ENCODE measurements around the gene NELL1. TPM values are rescaled to one million over a fixed set of nuclear protein-coding genes. Genes with fewer than 3 reads are reported as not detected.

NELL1 gene
- total and polyA plus RNA-seq, 2 experiments from 2014 or later, result 1.6 TPM; not detected in 1

DNA sequence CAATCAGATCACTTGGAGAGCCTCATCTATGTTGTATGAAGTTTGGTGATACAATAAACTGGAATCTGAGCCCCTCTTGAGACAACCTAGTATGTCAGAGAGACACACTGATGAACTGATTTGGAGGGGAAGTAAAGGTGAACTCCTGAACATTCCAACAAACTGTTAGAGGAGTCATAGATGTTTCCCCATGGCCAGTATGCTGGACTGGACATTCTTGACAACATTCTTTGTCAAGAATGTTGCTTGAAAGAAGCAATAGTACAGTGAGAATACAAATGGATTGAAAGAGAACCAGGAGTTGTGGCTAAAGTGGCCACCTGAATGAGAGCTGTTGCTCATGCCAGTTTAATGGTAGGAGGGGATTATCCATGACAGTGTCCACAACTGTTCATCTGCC, 588.1 kb downstream of the NELL1 start (continued):
- TF ChIP-seq NANOG (IDR thresholded peaks at IDR 0.05; ENCODE audit: borderline replicate concordance), result no peak
- TF ChIP-seq CREB1 (CRISPR knock-in tag; IDR thresholded peaks at IDR 0.05; ENCODE audit: low read depth), result no peak
- no peak for TF ChIP-seq REST (IDR thresholded peaks at IDR 0.05; ENCODE audit: unreplicated experiment)
- no peak for TF ChIP-seq STAT1 (IDR thresholded peaks at IDR 0.05; ENCODE audit: unreplicated experiment)
- TF ChIP-seq JUNB (IDR thresholded peaks at IDR 0.05; ENCODE audit: unreplicated experiment), result no peak

- no peaks in the 10 kb centered on the region for H4K20me1 ChIP-seq (replicated peaks; ENCODE audit: insufficient read depth)
- no peaks in the 10 kb centered on the region for H3K79me2 ChIP-seq (replicated peaks; ENCODE audit: insufficient read depth)
- ATAC-seq, result no peak
- Mint-ChIP-seq H3K36me3 (ENCODE audit: low read depth) (no peaks in the 10 kb centered on the region; the same call in 2 of the 3 replicates), H3K9me3 (no peaks in the 10 kb centered on the region), H3K27me3 (ENCODE audit: insufficient read depth, low read depth, poor library complexity) (no peaks in the 10 kb centered on the region), H3K4me1 (peaks cover 10% of the 10 kb centered on the region), H3K4me3 (no peak overlapping the region), H3K27ac (no peak overlapping the region)
- H3K9me2 ChIP-seq (ENCODE audit: insufficient read depth), result peaks cover 5% of the 10 kb centered on the region; the same call in 1 of the 2 replicates
- no peak for DNase-seq (ENCODE audit: low spot score)
- H3F3A ChIP-seq (replicated peaks; ENCODE audit: low read depth), result no peaks in the 10 kb centered on the region
- no peak overlapping the region for H3K4me3 ChIP-seq
- H3K27me3 ChIP-seq (ENCODE audit: insufficient read depth), result no peaks in the 10 kb centered on the region
- no peak overlapping the region for H3K4me2 ChIP-seq
- no peak overlapping the region for H2AFZ ChIP-seq
- peaks cover 5% of the 10 kb centered on the region; the same call in 1 of the 2 replicates for H3K4me1 ChIP-seq (ENCODE audit: insufficient read depth)
- H3K27ac ChIP-seq (ENCODE audit: low read depth), result no peak overlapping the region
- no peaks in the 10 kb centered on the region for H3K36me3 ChIP-seq (ENCODE audit: insufficient read depth)
- TF ChIP-seq REST (IDR thresholded peaks at IDR 0.05; ENCODE audit: unreplicated experiment) (no peak), CREB1 (CRISPR knock-in tag; IDR thresholded peaks at IDR 0.05; ENCODE audit: low read depth) (no peak), EZH2 (IDR thresholded peaks at IDR 0.05; ENCODE audit: low read depth, unreplicated experiment) (no peak), NANOG (IDR thresholded peaks at IDR 0.05; ENCODE audit: borderline replicate concordance) (no peak), STAT1 (IDR thresholded peaks at IDR 0.05; ENCODE audit: unreplicated experiment) (no peak), ETS1 (IDR thresholded peaks at IDR 0.05) (no peak), EZH2phosphoT487 (IDR thresholded peaks at IDR 0.05; ENCODE audit: unreplicated experiment) (no peak), ZNF114 (CRISPR knock-in tag; IDR thresholded peaks at IDR 0.05) (no peak)
- TF ChIP-seq, protein P1, sequence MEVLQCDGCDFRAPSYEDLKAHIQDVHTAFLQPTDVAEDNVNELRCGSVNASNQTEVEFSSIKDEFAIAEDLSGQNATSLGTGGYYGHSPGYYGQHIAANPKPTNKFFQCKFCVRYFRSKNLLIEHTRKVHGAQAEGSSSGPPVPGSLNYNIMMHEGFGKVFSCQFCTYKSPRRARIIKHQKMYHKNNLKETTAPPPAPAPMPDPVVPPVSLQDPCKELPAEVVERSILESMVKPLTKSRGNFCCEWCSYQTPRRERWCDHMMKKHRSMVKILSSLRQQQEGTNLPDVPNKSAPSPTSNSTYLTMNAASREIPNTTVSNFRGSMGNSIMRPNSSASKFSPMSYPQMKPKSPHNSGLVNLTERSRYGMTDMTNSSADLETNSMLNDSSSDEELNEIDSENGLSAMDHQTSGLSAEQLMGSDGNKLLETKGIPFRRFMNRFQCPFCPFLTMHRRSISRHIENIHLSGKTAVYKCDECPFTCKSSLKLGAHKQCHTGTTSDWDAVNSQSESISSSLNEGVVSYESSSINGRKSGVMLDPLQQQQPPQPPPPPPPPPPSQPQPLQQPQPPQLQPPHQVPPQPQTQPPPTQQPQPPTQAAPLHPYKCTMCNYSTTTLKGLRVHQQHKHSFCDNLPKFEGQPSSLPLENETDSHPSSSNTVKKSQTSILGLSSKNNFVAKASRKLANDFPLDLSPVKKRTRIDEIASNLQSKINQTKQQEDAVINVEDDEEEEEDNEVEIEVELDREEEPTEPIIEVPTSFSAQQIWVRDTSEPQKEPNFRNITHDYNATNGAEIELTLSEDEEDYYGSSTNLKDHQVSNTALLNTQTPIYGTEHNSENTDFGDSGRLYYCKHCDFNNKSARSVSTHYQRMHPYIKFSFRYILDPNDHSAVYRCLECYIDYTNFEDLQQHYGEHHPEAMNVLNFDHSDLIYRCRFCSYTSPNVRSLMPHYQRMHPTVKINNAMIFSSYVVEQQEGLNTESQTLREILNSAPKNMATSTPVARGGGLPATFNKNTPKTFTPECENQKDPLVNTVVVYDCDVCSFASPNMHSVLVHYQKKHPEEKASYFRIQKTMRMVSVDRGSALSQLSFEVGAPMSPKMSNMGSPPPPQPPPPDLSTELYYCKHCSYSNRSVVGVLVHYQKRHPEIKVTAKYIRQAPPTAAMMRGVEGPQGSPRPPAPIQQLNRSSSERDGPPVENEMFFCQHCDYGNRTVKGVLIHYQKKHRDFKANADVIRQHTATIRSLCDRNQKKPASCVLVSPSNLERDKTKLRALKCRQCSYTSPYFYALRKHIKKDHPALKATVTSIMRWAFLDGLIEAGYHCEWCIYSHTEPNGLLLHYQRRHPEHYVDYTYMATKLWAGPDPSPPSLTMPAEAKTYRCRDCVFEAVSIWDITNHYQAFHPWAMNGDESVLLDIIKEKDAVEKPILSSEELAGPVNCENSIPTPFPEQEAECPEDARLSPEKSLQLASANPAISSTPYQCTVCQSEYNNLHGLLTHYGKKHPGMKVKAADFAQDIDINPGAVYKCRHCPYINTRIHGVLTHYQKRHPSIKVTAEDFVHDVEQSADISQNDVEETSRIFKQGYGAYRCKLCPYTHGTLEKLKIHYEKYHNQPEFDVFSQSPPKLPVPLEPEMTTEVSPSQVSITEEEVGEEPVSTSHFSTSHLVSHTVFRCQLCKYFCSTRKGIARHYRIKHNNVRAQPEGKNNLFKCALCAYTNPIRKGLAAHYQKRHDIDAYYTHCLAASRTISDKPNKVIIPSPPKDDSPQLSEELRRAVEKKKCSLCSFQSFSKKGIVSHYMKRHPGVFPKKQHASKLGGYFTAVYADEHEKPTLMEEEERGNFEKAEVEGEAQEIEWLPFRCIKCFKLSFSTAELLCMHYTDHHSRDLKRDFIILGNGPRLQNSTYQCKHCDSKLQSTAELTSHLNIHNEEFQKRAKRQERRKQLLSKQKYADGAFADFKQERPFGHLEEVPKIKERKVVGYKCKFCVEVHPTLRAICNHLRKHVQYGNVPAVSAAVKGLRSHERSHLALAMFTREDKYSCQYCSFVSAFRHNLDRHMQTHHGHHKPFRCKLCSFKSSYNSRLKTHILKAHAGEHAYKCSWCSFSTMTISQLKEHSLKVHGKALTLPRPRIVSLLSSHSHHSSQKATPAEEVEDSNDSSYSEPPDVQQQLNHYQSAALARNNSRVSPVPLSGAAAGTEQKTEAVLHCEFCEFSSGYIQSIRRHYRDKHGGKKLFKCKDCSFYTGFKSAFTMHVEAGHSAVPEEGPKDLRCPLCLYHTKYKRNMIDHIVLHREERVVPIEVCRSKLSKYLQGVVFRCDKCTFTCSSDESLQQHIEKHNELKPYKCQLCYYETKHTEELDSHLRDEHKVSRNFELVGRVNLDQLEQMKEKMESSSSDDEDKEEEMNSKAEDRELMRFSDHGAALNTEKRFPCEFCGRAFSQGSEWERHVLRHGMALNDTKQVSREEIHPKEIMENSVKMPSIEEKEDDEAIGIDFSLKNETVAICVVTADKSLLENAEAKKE (CRISPR knock-in tag; IDR thresholded peaks at IDR 0.05), result no peak
Observed at GRCh38 chr11:21258414-21258813, 589.0 kb downstream of the NELL1 start.

All from GM23338 (cell line).